ENCODE measurements around the gene FANCG. TPM values are rescaled to one million over a fixed set of nuclear protein-coding genes. Genes with fewer than 3 reads are reported as not detected.

Gene FANCG
- total and polyA plus RNA-seq, 7 experiments from 2014 or later = 8.7 to 84.9 (median 26.6) TPM

GRCh38 chr9:35079041-35079425 lies 709 bp downstream of the FANCG start:
- Histone ChIP-seq H3K4me1 (ENCODE audit: control insufficient read depth in 2 of 2, insufficient read depth in 2 of 2, low read length in 2 of 2) (peaks cover 8 to 10% of the 10 kb centered on the region in 2 donors), H3K36me3 (ENCODE audit: control insufficient read depth in 2 of 3, insufficient read depth in 3 of 3, low read length in 3 of 3) (peaks cover 0 to 9% (median 0%) of the 10 kb centered on the region in 3 experiments), H3K27me3 (ENCODE audit: control insufficient read depth in 2 of 2, insufficient read depth in 2 of 2, low read length in 2 of 2) (no peaks in the 10 kb centered on the region), H3K9me3 (ENCODE audit: control insufficient read depth in 2 of 3, low read length in 3 of 3) (no peaks in the 10 kb centered on the region), H3K4me3 (ENCODE audit: low read length) (peak overlapping the region; percentile 84), H3K27ac (ENCODE audit: low read depth, low read length) (peak overlapping the region; percentile 74)
- peaks cover 13 to 42% (median 24%) of the 10 kb centered on the region in 7 donors for H3K4me1 Mint-ChIP-seq
- no peaks in the 10 kb centered on the region for H3K27me3 Mint-ChIP-seq
- CTCF ChIA-PET = interaction anchor here (1.5 to 4.1 kb wide), 2 partner anchors 17 to 179 kb away, joined by 4 to 19 read pairs; partner anchors contain the start of gene PIGO
- H3K36me3 Mint-ChIP-seq = peaks cover 0 to 11% (median 5%) of the 10 kb centered on the region in 5 donors
- POLR2A ChIA-PET = interaction anchor here (1.1 to 5.9 kb wide), 6 partner anchors 8 to 567 kb away, joined by 4 to 88 read pairs (median 18); partner anchors contain the start of genes PIGO and STOML2
- H3K9me3 Mint-ChIP-seq = no peaks in the 10 kb centered on the region
- DNase-seq (peak in 1 of 9 donors; percentile 5), ATAC-seq (no peak)
- H3K4me3 Mint-ChIP-seq = peak overlapping the region; percentile 84 to 98 (median 94)
- peak overlapping the region in 5 of 9 donors; percentile 6 to 99 (median 70) for H3K27ac Mint-ChIP-seq
- intact Hi-C loops (cut with micrococcal nuclease) = loop anchor here in 1 of 2 donors (1.0 to 10.0 kb wide), 3 partner anchors 90 to 736 kb away; partner anchors contain the start of genes CCL27, DNAJB5, HINT2 and SPAG8

- POLR2A ChIA-PET = interaction anchor here (0.8 to 5.9 kb wide), 3 partner anchors 12 to 26 kb away, joined by 3 to 88 read pairs (median 28); partner anchors contain the start of gene PIGO
- no peak for ATAC-seq
These were observed 1.7 kb downstream of the FANCG start for GRCh38 chr9:35078066-35078465.

GRCh38 chr9:35076848-35077247 lies 2.9 kb downstream of the FANCG start:
- H3K4me1 Mint-ChIP-seq = peaks cover 13 to 53% (median 31%) of the 10 kb centered on the region in 7 donors
- no peak for DNase-seq
- H3K36me3 Mint-ChIP-seq = peaks cover 0 to 16% (median 5%) of the 10 kb centered on the region in 5 donors
- Histone ChIP-seq H3K27me3 (ENCODE audit: control insufficient read depth in 2 of 2, insufficient read depth in 2 of 2, low read length in 2 of 2) (no peaks in the 10 kb centered on the region), H3K36me3 (ENCODE audit: control insufficient read depth in 2 of 3, insufficient read depth in 3 of 3, low read length in 3 of 3) (peaks cover 0 to 9% (median 0%) of the 10 kb centered on the region in 3 experiments), H3K9me3 (ENCODE audit: control insufficient read depth in 2 of 3, low read length in 3 of 3) (no peaks in the 10 kb centered on the region), H3K4me1 (ENCODE audit: control insufficient read depth in 2 of 2, insufficient read depth in 2 of 2, low read length in 2 of 2) (peaks cover 8 to 15% of the 10 kb centered on the region in 2 donors), H3K27ac (ENCODE audit: low read depth, low read length) (no peak overlapping the region), H3K4me3 (ENCODE audit: low read length) (no peak overlapping the region)
- ChIA-PET CTCF (interaction anchor here (0.9 kb wide), 1 partner anchor 177 kb away, joined by 3 read pairs; no protein-coding TSS in a partner anchor), POLR2A (interaction anchor here (0.6 to 5.9 kb wide), 4 partner anchors 10 to 518 kb away, joined by 3 to 88 read pairs (median 16); partner anchors contain the start of gene PIGO)
- no peak for ATAC-seq
- H3K27me3 Mint-ChIP-seq = peaks cover 0 to 3% (median 0%) of the 10 kb centered on the region in 5 donors
- peaks cover 0 to 2% (median 0%) of the 10 kb centered on the region in 11 donors for H3K9me3 Mint-ChIP-seq
- peak overlapping the region in 2 of 10 donors; percentile 19 to 29 for H3K4me3 Mint-ChIP-seq
- intact Hi-C loops (cut with micrococcal nuclease) = loop anchor here in 1 of 2 donors (10.0 kb wide), 2 partner anchors 412 to 738 kb away; partner anchors contain the start of genes CCL27, HINT2 and SPAG8
- no peak overlapping the region for H3K27ac Mint-ChIP-seq

More at GRCh38 chr9:35078066-35078465, 1.7 kb downstream of the FANCG start:
- no peaks in the 10 kb centered on the region for H3K9me3 Mint-ChIP-seq
- Histone ChIP-seq H3K27ac (ENCODE audit: low read depth, low read length) (no peak overlapping the region), H3K27me3 (ENCODE audit: control insufficient read depth in 2 of 2, insufficient read depth in 2 of 2, low read length in 2 of 2) (no peaks in the 10 kb centered on the region), H3K9me3 (ENCODE audit: control insufficient read depth in 2 of 3, low read length in 3 of 3) (no peaks in the 10 kb centered on the region), H3K4me3 (ENCODE audit: low read length) (no peak overlapping the region), H3K4me1 (ENCODE audit: control insufficient read depth in 2 of 2, insufficient read depth in 2 of 2, low read length in 2 of 2) (peaks cover 8 to 13% of the 10 kb centered on the region in 2 donors), H3K36me3 (ENCODE audit: control insufficient read depth in 2 of 3, insufficient read depth in 3 of 3, low read length in 3 of 3) (peaks cover 0 to 9% (median 0%) of the 10 kb centered on the region in 3 experiments)
- peaks cover 13 to 47% (median 26%) of the 10 kb centered on the region in 7 donors for H3K4me1 Mint-ChIP-seq
- H3K27ac Mint-ChIP-seq = peak overlapping the region in 3 of 9 donors; percentile 17 to 99 (median 57)
- H3K36me3 Mint-ChIP-seq = peaks cover 0 to 16% (median 5%) of the 10 kb centered on the region in 5 donors
- H3K4me3 Mint-ChIP-seq = peak overlapping the region; percentile 42 to 98 (median 94)
- CTCF ChIA-PET = interaction anchor here (0.5 to 4.1 kb wide), 2 partner anchors 18 to 1520 kb away, joined by 5 to 19 read pairs; partner anchors contain the start of gene PIGO
- no peak for DNase-seq
- no peaks in the 10 kb centered on the region for H3K27me3 Mint-ChIP-seq
- intact Hi-C loops (cut with micrococcal nuclease) = loop anchor here in 1 of 2 donors (10.0 kb wide), 2 partner anchors 413 to 737 kb away; partner anchors contain the start of genes CCL27, HINT2 and SPAG8

- Mint-ChIP-seq H3K4me1 (peaks cover 21 to 59% (median 42%) of the 10 kb centered on the region in 7 donors), H3K4me3 (no peak overlapping the region), H3K27me3 (peaks cover 0 to 3% (median 0%) of the 10 kb centered on the region in 5 donors), H3K9me3 (peaks cover 0 to 2% (median 0%) of the 10 kb centered on the region in 11 donors), H3K27ac (no peak overlapping the region), H3K36me3 (peaks cover 0 to 18% (median 5%) of the 10 kb centered on the region in 5 donors)
- Histone ChIP-seq H3K9me3 (ENCODE audit: control insufficient read depth in 2 of 3, low read length in 3 of 3) (no peaks in the 10 kb centered on the region), H3K4me3 (ENCODE audit: low read length) (no peak overlapping the region), H3K36me3 (ENCODE audit: control insufficient read depth in 2 of 3, insufficient read depth in 3 of 3, low read length in 3 of 3) (peaks cover 0 to 9% (median 0%) of the 10 kb centered on the region in 3 experiments), H3K27ac (ENCODE audit: low read depth, low read length) (no peak overlapping the region), H3K27me3 (ENCODE audit: control insufficient read depth in 2 of 2, insufficient read depth in 2 of 2, low read length in 2 of 2) (no peaks in the 10 kb centered on the region), H3K4me1 (ENCODE audit: control insufficient read depth in 2 of 2, insufficient read depth in 2 of 2, low read length in 2 of 2) (peaks cover 14 to 24% of the 10 kb centered on the region in 2 donors)
- ATAC-seq (no peak), DNase-seq (no peak)
- POLR2A ChIA-PET = interaction anchor here (0.8 to 1.2 kb wide), 2 partner anchors 21 to 113 kb away, joined by 3 to 4 read pairs; partner anchors contain the start of gene PIGO
- CTCF ChIA-PET = interaction anchor here (0.6 to 1.5 kb wide), 2 partner anchors 19 to 592 kb away, joined by 3 to 5 read pairs; no protein-coding TSS in a partner anchor
- intact Hi-C loops (cut with micrococcal nuclease) = loop anchor here in 1 of 2 donors (10.0 kb wide), 2 partner anchors 411 to 739 kb away; partner anchors contain the start of genes CCL27, HINT2 and SPAG8
These were observed 4.4 kb downstream of the FANCG start for GRCh38 chr9:35075358-35075757.

GRCh38 chr9:35074791-35075190 lies 5.0 kb downstream of the FANCG start:
- H3K27ac Mint-ChIP-seq = peak overlapping the region in 4 of 9 donors; percentile 41 to 76 (median 56)
- Histone ChIP-seq H3K36me3 (ENCODE audit: control insufficient read depth in 2 of 3, insufficient read depth in 3 of 3, low read length in 3 of 3) (peaks cover 0 to 9% (median 0%) of the 10 kb centered on the region in 3 experiments), H3K27ac (ENCODE audit: low read depth, low read length) (no peak overlapping the region), H3K27me3 (ENCODE audit: control insufficient read depth in 2 of 2, insufficient read depth in 2 of 2, low read length in 2 of 2) (no peaks in the 10 kb centered on the region), H3K4me3 (ENCODE audit: low read length) (no peak overlapping the region), H3K9me3 (ENCODE audit: control insufficient read depth in 2 of 3, low read length in 3 of 3) (no peaks in the 10 kb centered on the region), H3K4me1 (ENCODE audit: control insufficient read depth in 2 of 2, insufficient read depth in 2 of 2, low read length in 2 of 2) (peaks cover 19 to 30% of the 10 kb centered on the region in 2 donors)
- peaks cover 0 to 3% (median 0%) of the 10 kb centered on the region in 5 donors for H3K27me3 Mint-ChIP-seq
- peak overlapping the region in 1 of 10 donors; percentile 12 for H3K4me3 Mint-ChIP-seq
- H3K36me3 Mint-ChIP-seq = peaks cover 0 to 23% (median 5%) of the 10 kb centered on the region in 5 donors
- ChIA-PET POLR2A (interaction anchor here (1.2 kb wide), 1 partner anchor 22 kb away, joined by 4 read pairs; the partner anchor contains the start of gene PIGO), CTCF (no interaction called here)
- no peak for ATAC-seq
- peaks cover 0 to 2% (median 0%) of the 10 kb centered on the region in 11 donors for H3K9me3 Mint-ChIP-seq
- DNase-seq = no peak
- intact Hi-C loops (cut with micrococcal nuclease) = loop anchor here in 1 of 2 donors (10.0 kb wide), 2 partner anchors 410 to 740 kb away; partner anchors contain the start of genes CCL27, HINT2 and SPAG8
- H3K4me1 Mint-ChIP-seq = peaks cover 20 to 62% (median 43%) of the 10 kb centered on the region in 7 donors

- ChIA-PET POLR2A (no interaction called here), CTCF (no interaction called here)
- peaks cover 0 to 3% (median 0%) of the 10 kb centered on the region in 5 donors for H3K27me3 Mint-ChIP-seq
- intact Hi-C loops (cut with micrococcal nuclease) = loop anchor here in 1 of 2 donors (10.0 kb wide), 2 partner anchors 409 to 741 kb away; partner anchors contain the start of genes CCL27, HINT2 and SPAG8
- H3K36me3 Mint-ChIP-seq = peaks cover 0 to 25% (median 5%) of the 10 kb centered on the region in 5 donors
- Histone ChIP-seq H3K27me3 (ENCODE audit: control insufficient read depth in 2 of 2, insufficient read depth in 2 of 2, low read length in 2 of 2) (no peaks in the 10 kb centered on the region), H3K9me3 (ENCODE audit: control insufficient read depth in 2 of 3, low read length in 3 of 3) (no peaks in the 10 kb centered on the region), H3K4me1 (ENCODE audit: control insufficient read depth in 2 of 2, insufficient read depth in 2 of 2, low read length in 2 of 2) (peaks cover 21 to 33% of the 10 kb centered on the region in 2 donors), H3K36me3 (ENCODE audit: control insufficient read depth in 2 of 3, insufficient read depth in 3 of 3, low read length in 3 of 3) (peaks cover 0 to 9% (median 0%) of the 10 kb centered on the region in 3 experiments), H3K4me3 (ENCODE audit: low read length) (no peak overlapping the region), H3K27ac (ENCODE audit: low read depth, low read length) (no peak overlapping the region)
- no peak for ATAC-seq
- H3K4me1 Mint-ChIP-seq = peaks cover 24 to 66% (median 47%) of the 10 kb centered on the region in 7 donors
- H3K9me3 Mint-ChIP-seq = peaks cover 0 to 2% (median 0%) of the 10 kb centered on the region in 11 donors
- peak overlapping the region in 2 of 9 donors; percentile 35 to 46 for H3K27ac Mint-ChIP-seq
- H3K4me3 Mint-ChIP-seq = no peak overlapping the region
- no peak for DNase-seq
These were observed 5.6 kb downstream of the FANCG start for GRCh38 chr9:35074141-35074540.
